GM12878 (cell line): ENCODE results near the gene MAST2.

Experiments
- ATF3 ChIP-seq: IDR thresholded peaks from 2 replicates; pipeline ENCODE4 v1.6.1; 2011; ENCODE audit warnings: low read depth, mild to moderate bottlenecking, low read length, moderate library complexity, borderline replicate concordance; ENCODE audit errors: extremely low read depth
- ATF7 ChIP-seq: fragments of 450-650 bp; IDR thresholded peaks from 2 replicates; pipeline ENCODE4 v1.6.1; 2016; ENCODE audit warnings: low read depth, mild to moderate bottlenecking
- CREB1 ChIP-seq: IDR thresholded peaks from 2 replicates; pipeline ENCODE4 v1.6.1; 2012; ENCODE audit warnings: low read depth, mild to moderate bottlenecking, inconsistent platforms
- CTCF ChIP-seq, 3 experiments: IDR thresholded peaks in 2 of 3; conservative IDR thresholded peaks in 1 of 3; 2 replicates each; pipeline ENCODE4 v1.5.1; 2011; ENCODE audit warnings: low read depth in 3 of 3, low read length in 3 of 3, mild to moderate bottlenecking in 3 of 3, control low read depth in 2 of 3, moderate library complexity in 2 of 3, inconsistent platforms in 1 of 3, mixed read lengths in 1 of 3; ENCODE audit not compliant: control insufficient read depth in 2 of 3, insufficient read depth in 1 of 3; ENCODE audit errors: extremely low read depth in 1 of 3
- ESRRA ChIP-seq: IDR thresholded peaks from 2 replicates; pipeline ENCODE4 v1.6.1; 2012; ENCODE audit warnings: mild to moderate bottlenecking, low read length, improper control_type of control experiment
- PKNOX1 ChIP-seq: fragments of 450-650 bp; IDR thresholded peaks from 2 replicates; pipeline ENCODE4 v1.6.1; 2016; ENCODE audit warnings: mild to moderate bottlenecking
- POLR2AphosphoS5 ChIP-seq: IDR thresholded peaks from 2 replicates; pipeline ENCODE4 v1.6.1; 2011; ENCODE audit warnings: mild to moderate bottlenecking, low read length, inconsistent platforms
- RCOR1 ChIP-seq: conservative IDR thresholded peaks from 2 replicates; pipeline ENCODE4 v1.6.1; 2012; ENCODE audit warnings: low read depth, low read length, improper control_type of control experiment
- ZSCAN29 ChIP-seq: fragments of 450-650 bp; IDR thresholded peaks from 2 replicates; pipeline ENCODE4 v1.6.1; 2017; ENCODE audit warnings: mild to moderate bottlenecking, moderate library complexity

- no peak for TF ChIP-seq ESRRA
- no peak for TF ChIP-seq CTCF (IDR thresholded peaks at IDR 0.05 in 2 of 3, conservative IDR thresholded peaks at IDR 0.05 in 1 of 3; ENCODE audit: control insufficient read depth in 2 of 3, extremely low read depth in 1 of 3, insufficient read depth in 1 of 3, low read depth in 3 of 3, low read length in 3 of 3)
- no peak for TF ChIP-seq ATF7
- no peak for TF ChIP-seq CREB1
- TF ChIP-seq POLR2AphosphoS5 = no peak
- no peak for TF ChIP-seq ZSCAN29
- no peak for TF ChIP-seq PKNOX1
- TF ChIP-seq ATF3 = no peak
- no peak for TF ChIP-seq RCOR1
Observed at GRCh38 chr1:45994423-45994822, 191.0 kb downstream of the MAST2 start.
